HEK293 (cell line): Measurements from ENCODE around the gene TENT4B.

Source experiments
- CTCF ChIA-PET: fragments of 350-600 bp; formaldehyde crosslinking; extraction: SDS; loops from one replicate; lab custom pipeline; 2021; ENCODE audit warnings: antibody characterized with exemption; lab: Yijun Ruan, JAX
- POLR2A ChIA-PET: fragments of 300-600 bp; formaldehyde crosslinking; extraction: SDS; loops from one replicate; lab custom pipeline; 2020; ENCODE audit warnings: antibody characterized with exemption, inconsistent platforms; lab: Yijun Ruan, JAX
- H3K27ac ChIP-seq: fragments of 200-500 bp; sonication (Bioruptor generic); 2 replicates; pipeline ENCODE4 v1.5.1; 2014; ENCODE audit warnings: low read depth, low read length, control low read depth, inconsistent platforms; ENCODE audit errors: extremely low read depth
- H3K36me3 ChIP-seq, 2 experiments: fragments of 200-500 bp in 1 of 2; sonication (Bioruptor generic) in 1 of 2; 1 replicate in 1 of 2; 2 replicates in 1 of 2; pipeline ENCODE4 v1.5.1; 2014 to 2017; ENCODE audit warnings: inconsistent platforms in 2 of 2, low read length in 2 of 2; ENCODE audit not compliant: control insufficient read depth in 2 of 2, insufficient read depth in 1 of 2
- H3K4me1 ChIP-seq: fragments of 200-500 bp; sonication (Bioruptor generic); 2 replicates; pipeline ENCODE4 v1.5.1; 2014; ENCODE audit warnings: mild to moderate bottlenecking, low read length, inconsistent platforms; ENCODE audit not compliant: control insufficient read depth, insufficient read depth
- H3K4me3 ChIP-seq: 2 replicates; pipeline ENCODE4 v1.5.1; 2011; ENCODE audit warnings: low read depth, mild to moderate bottlenecking, control low read depth, low read length, moderate library complexity
- H3K9me3 ChIP-seq: fragments of 200-500 bp; sonication (Bioruptor generic); 2 replicates; pipeline ENCODE4 v1.5.1; 2014; ENCODE audit warnings: low read depth, low read length, inconsistent platforms; ENCODE audit not compliant: control insufficient read depth, insufficient read depth
- ATF2 ChIP-seq: fragments of 450-650 bp; formaldehyde crosslinking; IDR thresholded peaks from 2 replicates; pipeline ENCODE4 v1.5.1; 2016; ENCODE audit warnings: missing biosample characterization, missing genetic modification characterization, low read depth
- EGR2 ChIP-seq: fragments of 450-650 bp; formaldehyde crosslinking; IDR thresholded peaks from 2 replicates; pipeline ENCODE4 v1.5.1; 2016; ENCODE audit warnings: low read depth, missing biosample characterization, missing genetic modification characterization
- GLIS1 ChIP-seq: fragments of 450-650 bp; formaldehyde crosslinking; IDR thresholded peaks from 2 replicates; pipeline ENCODE4 v1.5.1; 2016; ENCODE audit warnings: missing biosample characterization, missing genetic modification characterization
- HOXA7 ChIP-seq: sonication (generic); formaldehyde crosslinking; IDR thresholded peaks from 2 replicates; pipeline ENCODE4 v1.8.1; 2022; ENCODE audit warnings: missing genetic modification reagents, borderline replicate concordance
- IKZF3 ChIP-seq: fragments of 450-650 bp; IDR thresholded peaks from 2 replicates; pipeline ENCODE4 v1.5.0; 2018; ENCODE audit warnings: missing biosample characterization, mild to moderate bottlenecking, missing genetic modification characterization, moderate library complexity
- KLF1 ChIP-seq: fragments of 450-650 bp; formaldehyde crosslinking; IDR thresholded peaks from 2 replicates; pipeline ENCODE4 v1.5.1; 2016; ENCODE audit warnings: missing biosample characterization, missing genetic modification characterization
- KLF10 ChIP-seq: fragments of 450-650 bp; IDR thresholded peaks from 2 replicates; pipeline ENCODE4 v1.5.1; 2018; ENCODE audit warnings: missing biosample characterization, mild to moderate bottlenecking, missing genetic modification characterization
- KLF17 ChIP-seq: fragments of 450-650 bp; formaldehyde crosslinking; IDR thresholded peaks from 2 replicates; pipeline ENCODE4 v1.5.1; 2016; ENCODE audit warnings: missing biosample characterization, missing genetic modification characterization
- KLF7 ChIP-seq: fragments of 450-650 bp; formaldehyde crosslinking; IDR thresholded peaks from 2 replicates; pipeline ENCODE4 v1.5.1; 2016; ENCODE audit warnings: missing biosample characterization, missing genetic modification characterization, borderline replicate concordance
- PRDM1 ChIP-seq: fragments of 450-650 bp; formaldehyde crosslinking; IDR thresholded peaks from 2 replicates; pipeline ENCODE4; 2016; ENCODE audit warnings: missing biosample characterization, missing genetic modification characterization
- ZBTB21 ChIP-seq: fragments of 450-650 bp; formaldehyde crosslinking; IDR thresholded peaks from 2 replicates; pipeline ENCODE4 v1.5.1; 2017; ENCODE audit warnings: missing biosample characterization, missing genetic modification characterization
- ZBTB48 ChIP-seq: fragments of 450-650 bp; formaldehyde crosslinking; IDR thresholded peaks from 2 replicates; pipeline ENCODE4 v1.5.1; 2016; ENCODE audit warnings: missing biosample characterization, missing genetic modification characterization
- ZNF112 ChIP-seq: fragments of 450-650 bp; formaldehyde crosslinking; IDR thresholded peaks from 2 replicates; pipeline ENCODE4 v1.5.0; 2017; ENCODE audit warnings: missing biosample characterization, missing genetic modification characterization
- ZNF169 ChIP-seq: fragments of 450-650 bp; formaldehyde crosslinking; IDR thresholded peaks from 2 replicates; pipeline ENCODE4 v1.5.1; 2016; ENCODE audit warnings: missing biosample characterization, missing genetic modification characterization
- ZNF280C ChIP-seq: fragments of 450-650 bp; formaldehyde crosslinking; IDR thresholded peaks from 2 replicates; pipeline ENCODE4 v1.5.1; 2016; ENCODE audit warnings: missing biosample characterization, missing genetic modification characterization
- ZNF350 ChIP-seq: fragments of 450-650 bp; formaldehyde crosslinking; IDR thresholded peaks from 2 replicates; pipeline ENCODE4 v1.5.0; 2017; ENCODE audit warnings: missing biosample characterization, mild to moderate bottlenecking, missing genetic modification characterization
- ZNF548 ChIP-seq: fragments of 450-650 bp; formaldehyde crosslinking; IDR thresholded peaks from 2 replicates; pipeline ENCODE4 v1.5.1; 2016; ENCODE audit warnings: missing biosample characterization, missing genetic modification characterization
- ZNF561 ChIP-seq: fragments of 450-650 bp; IDR thresholded peaks from 2 replicates; pipeline ENCODE4 v1.5.1; 2018; ENCODE audit warnings: missing biosample characterization, missing genetic modification characterization, borderline replicate concordance
- ZNF654 ChIP-seq: fragments of 450-650 bp; formaldehyde crosslinking; IDR thresholded peaks from 2 replicates; pipeline ENCODE4 v1.5.1; 2016; ENCODE audit warnings: low read depth, missing biosample characterization, missing genetic modification characterization
- ZNF747 ChIP-seq: fragments of 450-650 bp; formaldehyde crosslinking; IDR thresholded peaks from 2 replicates; pipeline ENCODE4 v1.5.1; 2016; ENCODE audit warnings: missing biosample characterization, missing genetic modification characterization
- ZNF768 ChIP-seq: fragments of 450-650 bp; formaldehyde crosslinking; IDR thresholded peaks from 2 replicates; pipeline ENCODE4 v1.5.1; 2018; ENCODE audit warnings: missing biosample characterization, mild to moderate bottlenecking, missing genetic modification characterization
- ZNF785 ChIP-seq: fragments of 450-650 bp; formaldehyde crosslinking; IDR thresholded peaks from 2 replicates; pipeline ENCODE4 v1.5.1; 2016; ENCODE audit warnings: missing biosample characterization, missing genetic modification characterization

TENT4B gene

GRCh38 chr16:50193594-50193993, 40.5 kb downstream of the TENT4B start:
- Histone ChIP-seq H3K4me3 (no peak overlapping the region), H3K27ac (no peak overlapping the region), H3K9me3 (no peaks in the 10 kb centered on the region), H3K36me3 (no peaks in the 10 kb centered on the region), H3K4me1 (peaks cover 11% of the 10 kb centered on the region)
- no peak for TF ChIP-seq ZNF548 (tag by site-specific recombination)
- no peak for TF ChIP-seq KLF1 (tag by site-specific recombination)
- no peak for TF ChIP-seq HOXA7 (CRISPR knock-in tag)
- TF ChIP-seq IKZF3: 0 out of 2 replicates have a peak, but pooled peaks have one; percentile 14
- TF ChIP-seq KLF10 (tag by site-specific recombination): no peak
- no peak for TF ChIP-seq KLF7 (tag by site-specific recombination)
- CTCF ChIA-PET: interaction anchor here (1.6 kb wide), 1 partner anchor 18 kb away, joined by 7 read pairs; no protein-coding TSS in a partner anchor
- POLR2A ChIA-PET: no interaction called here

- H3K27ac ChIP-seq: no peak overlapping the region
Observed at GRCh38 chr16:50195276-50195675, 42.2 kb downstream of the TENT4B start.

GRCh38 chr16:50195756-50196155, 42.6 kb downstream of the TENT4B start:
- ChIA-PET POLR2A (interaction anchor here (1.0 kb wide), 1 partner anchor 130 kb away, joined by 3 read pairs; the partner anchor contains the start of gene HEATR3), CTCF (interaction anchor here (0.6 to 2.7 kb wide), 2 partner anchors 15 to 140 kb away, joined by 4 to 7 read pairs; no protein-coding TSS in a partner anchor)
- TF ChIP-seq GLIS1 (tag by site-specific recombination): no peak
- no peak for TF ChIP-seq ZNF350 (tag by site-specific recombination)
- TF ChIP-seq ZNF747: no peak
- TF ChIP-seq ZNF169 (tag by site-specific recombination): no peak
- TF ChIP-seq EGR2 (tag by site-specific recombination): no peak
- no peak for TF ChIP-seq ZNF768 (tag by site-specific recombination)
- TF ChIP-seq ZBTB21: no peak
- TF ChIP-seq ZNF112: no peak
- TF ChIP-seq ATF2 (tag by site-specific recombination): no peak
- no peak for TF ChIP-seq ZNF561 (tag by site-specific recombination)
- no peak for TF ChIP-seq ZNF785 (tag by site-specific recombination)
- H3K9me3 ChIP-seq: no peaks in the 10 kb centered on the region
- no peaks in the 10 kb centered on the region for H3K36me3 ChIP-seq
- no peak overlapping the region for H3K4me3 ChIP-seq
- H3K27ac ChIP-seq: no peak overlapping the region
- H3K4me1 ChIP-seq: peaks cover 11% of the 10 kb centered on the region

More at GRCh38 chr16:50195276-50195675, 42.2 kb downstream of the TENT4B start:
- POLR2A ChIA-PET: interaction anchor here (1.0 kb wide), 1 partner anchor 129 kb away, joined by 3 read pairs; the partner anchor contains the start of gene HEATR3
- Histone ChIP-seq H3K4me3 (no peak overlapping the region), H3K9me3 (no peaks in the 10 kb centered on the region), H3K36me3 (no peaks in the 10 kb centered on the region), H3K4me1 (peaks cover 11% of the 10 kb centered on the region)
- TF ChIP-seq PRDM1 (tag by site-specific recombination) (peak; percentile 86), ZNF654 (tag by site-specific recombination) (no peak)
- CTCF ChIA-PET: interaction anchor here (0.6 to 2.7 kb wide), 4 partner anchors 15 to 684 kb away, joined by 3 to 7 read pairs (median 4); no protein-coding TSS in a partner anchor

GRCh38 chr16:50197582-50197981, 44.5 kb downstream of the TENT4B start:
- POLR2A ChIA-PET: no interaction called here
- no peaks in the 10 kb centered on the region for H3K36me3 ChIP-seq
- no peaks in the 10 kb centered on the region for H3K9me3 ChIP-seq
- H3K27ac ChIP-seq: no peak overlapping the region
- CTCF ChIA-PET: interaction anchor here (0.6 kb wide), 1 partner anchor 11 kb away, joined by 3 read pairs; no protein-coding TSS in a partner anchor
- H3K4me3 ChIP-seq: no peak overlapping the region
- peaks cover 15% of the 10 kb centered on the region for H3K4me1 ChIP-seq
- TF ChIP-seq ZNF654 (tag by site-specific recombination) (no peak), ZNF280C (tag by site-specific recombination) (no peak), ZBTB48 (tag by site-specific recombination) (no peak), KLF17 (tag by site-specific recombination) (no peak)
